ENCODE results near the gene AQP7. TPM values are rescaled to one million over a fixed set of nuclear protein-coding genes. Genes with fewer than 3 reads are reported as not detected.
"Not testable (repeated sequence)": the region's sequence is repeated elsewhere in the genome, so short reads cannot be mapped to it uniquely, and the experiment has no call there.

Gene AQP7
- total RNA-seq, 1 experiment from 2014 or later, result 0.59 TPM

DNA sequence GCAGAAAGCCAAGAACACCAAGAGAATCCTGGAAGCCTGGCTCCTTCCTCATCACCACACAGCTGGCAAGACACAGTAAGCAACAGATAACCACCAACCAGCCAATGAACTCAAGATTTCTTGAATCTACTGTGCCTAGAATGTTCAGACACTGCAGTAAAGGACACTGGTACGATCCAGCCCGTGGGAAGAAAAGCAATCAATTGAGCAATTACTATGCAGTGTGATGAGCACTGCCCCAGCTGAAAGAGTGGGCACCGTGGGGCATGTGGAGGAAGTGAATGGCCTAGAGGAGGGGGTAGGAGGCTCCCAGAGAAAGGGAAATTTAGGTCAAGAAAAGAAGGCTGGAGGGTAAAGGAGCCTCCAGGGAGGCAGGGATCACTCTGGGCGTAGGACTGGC is 4.6 kb downstream of the AQP7 start:
- BruUV-seq (replicated peaks); H3K36me3 ChIP-seq (ENCODE audit: low read depth); H3K9me2 ChIP-seq (ENCODE audit: insufficient read depth); H3K4me3 ChIP-seq; H3F3A ChIP-seq (ENCODE audit: insufficient read depth, low read depth); H4K20me1 ChIP-seq (ENCODE audit: insufficient read depth); H3K27me3 ChIP-seq (ENCODE audit: insufficient read depth, low read depth); H3K4me2 ChIP-seq; H3K4me1 ChIP-seq (replicated peaks; ENCODE audit: insufficient read depth); H2AFZ ChIP-seq; CTCF ChIA-PET; POLR2A ChIA-PET (ENCODE audit: unreplicated experiment); DNase-seq; H3K27ac ChIP-seq; H3K9me3 ChIP-seq (ENCODE audit: insufficient read depth, low read depth); H3K79me2 ChIP-seq (ENCODE audit: low read depth): not testable (repeated sequence)
- intact Hi-C loops (cut with micrococcal nuclease; ENCODE audit: unreplicated experiment), result loop anchor here (10.0 kb wide), 1 partner anchor 73 kb away; no protein-coding TSS in a partner anchor

DNA sequence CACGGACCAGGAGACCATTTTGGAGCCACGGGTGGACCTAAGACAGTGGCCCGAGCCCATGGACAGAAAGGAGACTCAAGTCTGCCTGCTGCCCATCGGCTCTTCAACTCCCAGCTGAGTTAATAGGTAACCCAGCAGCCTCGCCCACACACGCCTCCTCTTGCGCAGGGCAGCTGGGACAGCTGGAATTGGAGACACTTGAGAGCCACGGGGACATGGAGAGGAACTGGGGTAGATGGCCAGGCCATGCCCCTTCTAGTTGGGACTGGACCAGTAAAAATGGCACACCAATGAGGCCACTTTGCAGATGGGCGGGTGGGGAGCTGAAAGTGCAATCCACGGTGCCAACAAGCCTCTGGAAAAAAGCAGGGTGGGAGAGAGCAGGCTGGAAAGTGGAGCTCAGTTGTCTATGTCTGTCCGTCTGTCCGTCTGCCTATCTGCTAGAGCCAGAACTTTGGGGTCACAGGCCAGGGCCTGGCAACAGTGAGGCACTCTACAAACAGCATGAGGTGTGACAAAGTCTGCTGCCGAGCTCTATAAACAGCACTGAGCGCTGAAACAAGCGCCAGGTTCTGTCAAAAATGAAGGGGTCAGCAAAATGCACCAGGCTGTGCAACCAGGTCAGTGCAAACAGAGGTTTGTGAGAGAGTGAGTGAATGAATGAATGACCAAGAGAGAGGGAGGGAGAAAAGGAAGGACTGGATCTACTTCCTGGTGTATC is 7.0 kb downstream of the AQP7 start:
- H3K27ac ChIP-seq; CTCF ChIA-PET; DNase-seq; H3K27me3 ChIP-seq (ENCODE audit: insufficient read depth, low read depth); H4K20me1 ChIP-seq (ENCODE audit: insufficient read depth); H3K9me3 ChIP-seq (ENCODE audit: insufficient read depth, low read depth); H3K9me2 ChIP-seq (ENCODE audit: insufficient read depth); H3K79me2 ChIP-seq (ENCODE audit: low read depth); H3F3A ChIP-seq (ENCODE audit: insufficient read depth, low read depth); BruUV-seq (replicated peaks); H2AFZ ChIP-seq; POLR2A ChIA-PET (ENCODE audit: unreplicated experiment); H3K36me3 ChIP-seq (ENCODE audit: low read depth); H3K4me3 ChIP-seq; H3K4me2 ChIP-seq: not testable (repeated sequence)
- intact Hi-C loops (cut with micrococcal nuclease; ENCODE audit: unreplicated experiment), result loop anchor here (10.0 kb wide), 1 partner anchor 71 kb away; no protein-coding TSS in a partner anchor
- H3K4me1 ChIP-seq (replicated peaks; ENCODE audit: insufficient read depth), result peaks cover 12% of the 10 kb centered on the region

DNA sequence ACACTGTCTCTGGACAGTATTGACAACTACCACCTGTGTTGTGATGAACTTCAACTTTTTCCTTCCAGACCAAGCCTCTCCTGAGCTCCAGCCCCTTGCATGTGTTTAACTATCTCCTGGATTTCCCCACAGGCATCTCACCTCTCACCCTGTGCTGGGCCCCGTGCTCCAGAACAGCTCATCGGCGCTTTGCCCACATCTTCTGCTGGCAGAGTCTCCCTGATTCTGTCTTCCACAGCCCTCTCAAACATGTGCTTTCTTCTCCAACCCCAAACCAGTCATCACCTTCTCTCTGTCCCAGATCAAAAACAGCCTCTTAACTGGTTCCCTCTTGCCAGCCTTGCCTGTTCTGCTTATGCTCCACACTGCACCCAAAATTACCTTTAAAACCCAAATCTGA is 8.4 kb downstream of the AQP7 start:
- H3K36me3 ChIP-seq (ENCODE audit: low read depth); H3K4me3 ChIP-seq; H3K9me2 ChIP-seq (ENCODE audit: insufficient read depth); H3K4me2 ChIP-seq; H3F3A ChIP-seq (ENCODE audit: insufficient read depth, low read depth); CTCF ChIA-PET; H3K79me2 ChIP-seq (ENCODE audit: low read depth); H3K27me3 ChIP-seq (ENCODE audit: insufficient read depth, low read depth); BruUV-seq (replicated peaks); H3K9me3 ChIP-seq (ENCODE audit: insufficient read depth, low read depth); H2AFZ ChIP-seq; H4K20me1 ChIP-seq (ENCODE audit: insufficient read depth); DNase-seq; H3K27ac ChIP-seq; POLR2A ChIA-PET (ENCODE audit: unreplicated experiment): not testable (repeated sequence)
- H3K4me1 ChIP-seq (replicated peaks; ENCODE audit: insufficient read depth), result peaks cover 12% of the 10 kb centered on the region
- intact Hi-C loops (cut with micrococcal nuclease; ENCODE audit: unreplicated experiment), result loop anchor here (10.0 kb wide), 1 partner anchor 69 kb away; no protein-coding TSS in a partner anchor

DNA sequence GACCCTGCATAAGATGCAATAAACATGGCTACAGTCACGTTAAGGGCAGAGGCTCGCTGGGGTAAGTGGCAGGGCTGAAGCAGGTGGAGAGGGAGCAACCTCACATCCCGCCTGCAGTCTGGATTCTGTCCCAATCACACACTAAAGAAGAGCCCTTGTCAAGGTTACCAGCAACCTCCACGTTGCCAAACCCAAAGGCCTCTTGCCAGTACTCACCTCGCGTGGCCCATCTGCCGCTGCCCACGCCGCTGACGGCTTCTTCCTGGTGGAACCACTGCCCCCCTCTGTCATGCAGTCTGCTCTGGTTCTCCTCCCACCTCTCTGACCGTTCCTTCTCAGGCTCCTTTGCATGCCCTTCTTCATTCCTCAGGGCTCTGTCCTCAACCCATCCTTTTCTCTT is 8.8 kb downstream of the AQP7 start:
- BruUV-seq (replicated peaks), result no TSS peak

DNA sequence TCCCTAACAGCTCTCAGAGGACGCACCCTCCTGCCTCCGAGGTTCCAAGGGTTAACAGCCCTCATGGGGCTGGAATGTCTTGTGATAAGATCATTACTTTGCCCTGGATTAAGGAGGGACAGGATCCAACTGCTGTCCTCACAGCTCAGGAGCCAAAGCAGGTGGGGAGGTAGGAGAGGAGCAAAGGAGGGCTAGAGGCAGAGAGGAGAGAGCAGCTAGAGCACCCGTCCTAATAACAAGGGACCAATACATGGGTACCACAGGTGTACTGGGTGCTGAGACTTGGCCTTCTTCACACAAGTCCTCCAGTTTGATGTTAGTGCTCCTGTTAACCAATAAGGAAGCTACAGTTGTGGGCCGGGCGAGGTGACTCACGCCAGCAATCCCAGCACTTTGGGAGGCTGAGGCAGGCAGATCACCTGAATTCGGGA is 9.8 kb downstream of the AQP7 start:
- DNase-seq, result peak in 1 of 2 experiments; percentile 16
- BruUV-seq (replicated peaks); H3K27me3 ChIP-seq (ENCODE audit: insufficient read depth, low read depth); H3K79me2 ChIP-seq (ENCODE audit: low read depth); H3K4me3 ChIP-seq; H4K20me1 ChIP-seq (ENCODE audit: insufficient read depth); H2AFZ ChIP-seq; H3F3A ChIP-seq (ENCODE audit: insufficient read depth, low read depth); H3K9me3 ChIP-seq (ENCODE audit: insufficient read depth, low read depth); POLR2A ChIA-PET (ENCODE audit: unreplicated experiment); CTCF ChIA-PET; H3K36me3 ChIP-seq (ENCODE audit: low read depth); H3K4me2 ChIP-seq; H3K9me2 ChIP-seq (ENCODE audit: insufficient read depth); H3K27ac ChIP-seq: not testable (repeated sequence)
- intact Hi-C loops (cut with micrococcal nuclease; ENCODE audit: unreplicated experiment), result loop anchor here (10.0 kb wide), 1 partner anchor 68 kb away; no protein-coding TSS in a partner anchor
- H3K4me1 ChIP-seq (replicated peaks; ENCODE audit: insufficient read depth), result peaks cover 12% of the 10 kb centered on the region

More for the DNA sequence above, 8.8 kb downstream of the AQP7 start:
- ChIA-PET CTCF (no interaction called here), POLR2A (ENCODE audit: unreplicated experiment) (no interaction called here)
- Histone ChIP-seq H2AFZ (no peak overlapping the region), H3F3A (ENCODE audit: insufficient read depth, low read depth) (peaks cover 7% of the 10 kb centered on the region; the same call in 1 of the 2 replicates), H3K4me3 (no peak overlapping the region), H3K9me3 (ENCODE audit: insufficient read depth, low read depth) (no peaks in the 10 kb centered on the region), H3K4me1 (replicated peaks; ENCODE audit: insufficient read depth) (peaks cover 12% of the 10 kb centered on the region), H3K4me2 (no peak overlapping the region), H4K20me1 (ENCODE audit: insufficient read depth) (no peaks in the 10 kb centered on the region), H3K27ac (no peak overlapping the region), H3K36me3 (ENCODE audit: low read depth) (no peaks in the 10 kb centered on the region), H3K79me2 (ENCODE audit: low read depth) (no peaks in the 10 kb centered on the region), H3K27me3 (ENCODE audit: insufficient read depth, low read depth) (no peaks in the 10 kb centered on the region), H3K9me2 (ENCODE audit: insufficient read depth) (no peaks in the 10 kb centered on the region)
- TF ChIP-seq, protein P1, sequence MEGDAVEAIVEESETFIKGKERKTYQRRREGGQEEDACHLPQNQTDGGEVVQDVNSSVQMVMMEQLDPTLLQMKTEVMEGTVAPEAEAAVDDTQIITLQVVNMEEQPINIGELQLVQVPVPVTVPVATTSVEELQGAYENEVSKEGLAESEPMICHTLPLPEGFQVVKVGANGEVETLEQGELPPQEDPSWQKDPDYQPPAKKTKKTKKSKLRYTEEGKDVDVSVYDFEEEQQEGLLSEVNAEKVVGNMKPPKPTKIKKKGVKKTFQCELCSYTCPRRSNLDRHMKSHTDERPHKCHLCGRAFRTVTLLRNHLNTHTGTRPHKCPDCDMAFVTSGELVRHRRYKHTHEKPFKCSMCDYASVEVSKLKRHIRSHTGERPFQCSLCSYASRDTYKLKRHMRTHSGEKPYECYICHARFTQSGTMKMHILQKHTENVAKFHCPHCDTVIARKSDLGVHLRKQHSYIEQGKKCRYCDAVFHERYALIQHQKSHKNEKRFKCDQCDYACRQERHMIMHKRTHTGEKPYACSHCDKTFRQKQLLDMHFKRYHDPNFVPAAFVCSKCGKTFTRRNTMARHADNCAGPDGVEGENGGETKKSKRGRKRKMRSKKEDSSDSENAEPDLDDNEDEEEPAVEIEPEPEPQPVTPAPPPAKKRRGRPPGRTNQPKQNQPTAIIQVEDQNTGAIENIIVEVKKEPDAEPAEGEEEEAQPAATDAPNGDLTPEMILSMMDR (conservative IDR thresholded peaks at IDR 0.05), result no peak
- TF ChIP-seq EZH2 (IDR thresholded peaks at IDR 0.05; ENCODE audit: low read depth), result no peak
- intact Hi-C loops (cut with micrococcal nuclease; ENCODE audit: unreplicated experiment), result loop anchor here (10.0 kb wide), 1 partner anchor 69 kb away; no protein-coding TSS in a partner anchor
- DNase-seq, result no peak

DNA sequence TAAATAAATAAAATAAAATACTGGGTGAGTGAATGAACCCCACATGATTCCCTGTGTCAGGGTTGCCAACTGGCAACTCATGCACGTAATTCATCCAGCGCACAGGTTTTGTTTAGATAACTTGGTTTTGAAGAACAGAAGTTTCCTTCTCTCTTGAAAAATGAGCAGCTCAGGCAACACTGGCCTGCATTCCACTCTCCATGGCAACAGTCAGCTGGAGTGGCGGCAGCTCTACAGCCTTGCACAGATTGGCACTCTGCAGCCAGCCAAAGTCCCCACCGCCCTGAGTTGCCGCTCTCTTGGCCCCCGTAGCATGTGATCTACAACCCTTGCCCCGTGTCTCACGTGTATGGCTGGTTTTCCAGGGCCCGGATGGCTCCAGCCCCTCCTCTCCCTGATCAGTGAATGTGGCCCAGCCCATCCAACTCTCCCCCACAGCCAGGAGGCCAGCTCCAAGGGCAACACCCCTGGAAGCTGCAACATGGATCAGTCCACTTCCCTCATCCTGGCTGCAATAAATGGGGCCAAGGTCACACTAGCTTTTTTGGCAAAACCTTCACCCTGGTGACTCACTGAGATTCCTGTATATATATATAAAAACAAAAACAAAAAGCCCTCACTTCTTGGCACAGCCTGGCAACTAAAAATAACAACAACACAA is 11.1 kb downstream of the AQP7 start:
- CTCF ChIA-PET, result interaction anchor here (0.6 to 0.7 kb wide), 2 partner anchors 56 to 160 kb away, joined by 3 read pairs; partner anchors contain the start of gene AQP3
- H3K4me3 ChIP-seq, result peak overlapping the region; percentile 15; the same call in 1 of the 2 replicates
- H3K79me2 ChIP-seq (ENCODE audit: low read depth); H4K20me1 ChIP-seq (ENCODE audit: insufficient read depth); H2AFZ ChIP-seq; H3K9me2 ChIP-seq (ENCODE audit: insufficient read depth); H3K27me3 ChIP-seq (ENCODE audit: insufficient read depth, low read depth); H3F3A ChIP-seq (ENCODE audit: insufficient read depth, low read depth); BruUV-seq (replicated peaks); H3K9me3 ChIP-seq (ENCODE audit: insufficient read depth, low read depth); H3K36me3 ChIP-seq (ENCODE audit: low read depth): not testable (repeated sequence)
- H3K4me2 ChIP-seq, result peak overlapping the region; percentile 51
- POLR2A ChIA-PET (ENCODE audit: unreplicated experiment), result interaction anchor here (0.7 kb wide), 2 partner anchors 25 to 365 kb away, joined by 3 to 6 read pairs; no protein-coding TSS in a partner anchor
- peak; percentile 82 to 89 for DNase-seq
- peaks cover 12% of the 10 kb centered on the region for H3K4me1 ChIP-seq (replicated peaks; ENCODE audit: insufficient read depth)
- intact Hi-C loops (cut with micrococcal nuclease; ENCODE audit: unreplicated experiment), result loop anchor here (2.0 to 10.0 kb wide), 2 partner anchors 66 to 160 kb away; no protein-coding TSS in a partner anchor
- peak overlapping the region; percentile 78 for H3K27ac ChIP-seq
